Sigmoid colon (tissue), 3 donors: ENCODE results near the gene BRD4.

ENCODE experiments used
- CTCF ChIP-seq, 4 experiments: fragments of 450-650 bp in 3 of 4; fragments of 200-600 bp in 1 of 4; IDR thresholded peaks; one replicate each; pipeline ENCODE4 v1.5.1; 2016 to 2019; ENCODE audit warnings: antibody characterized with exemption in 4 of 4, mild to moderate bottlenecking in 3 of 4, moderate library complexity in 2 of 4
- POLR2A ChIP-seq, 2 donors: fragments of 450-650 bp; IDR thresholded peaks; one replicate each; pipeline ENCODE4 v1.6.1; 2016; ENCODE audit warnings: antibody characterized with exemption in 2 of 2, mild to moderate bottlenecking in 2 of 2, moderate library complexity in 2 of 2

GRCh38 chr19:15320116-15320515 lies 12.2 kb downstream of the BRD4 start:
- TF ChIP-seq CTCF (IDR thresholded peaks at IDR 0.05) (no peak), POLR2A (IDR thresholded peaks at IDR 0.05) (no peak)
